ENCODE measurements around the gene EXOC4. TPM values are rescaled to one million over a fixed set of nuclear protein-coding genes. Genes with fewer than 3 reads are reported as not detected.

The EXOC4 gene
- total and polyA plus RNA-seq, 2 of the 8 experiments (the other 6 are each of a cell fraction or from before 2014, with no cell fraction given), result 27.0 to 67.3 TPM

- TF ChIP-seq SRF (IDR thresholded peaks at IDR 0.05; ENCODE audit: low read depth, low read length) (no peak), RXRA (IDR thresholded peaks at IDR 0.05; ENCODE audit: insufficient read depth, low read depth, low read length) (no peak), CHD2 (IDR thresholded peaks at IDR 0.05; ENCODE audit: low read length) (no peak), SP4 (IDR thresholded peaks at IDR 0.05; ENCODE audit: low read length) (no peak)
Measured at GRCh38 chr7:133428326-133428725, 175.4 kb downstream of the EXOC4 start (continued).
